Liver (tissue), 9 donors: Measurements from ENCODE around the gene FIG4. TPM values are rescaled to one million over a fixed set of nuclear protein-coding genes. Genes with fewer than 3 reads are reported as not detected.

Experiments used
- DNase-seq: peaks from one replicate; pipeline ENCODE4 v3.0.0-alpha.2; 2017; ENCODE audit warnings: low spot score
- H3K27ac ChIP-seq, 2 donors: one replicate each; pipeline ENCODE4 v1.7.0; 2013; ENCODE audit warnings: inconsistent platforms in 2 of 2, low read length in 2 of 2, control low read depth in 1 of 2, low read depth in 1 of 2, mild to moderate bottlenecking in 1 of 2
- H3K27me3 ChIP-seq, 4 donors: one replicate each; pipeline versions ENCODE4 v1.6.1 to v1.7.0; 2013; ENCODE audit warnings: low read length in 3 of 4, inconsistent platforms in 1 of 4, mild to moderate bottlenecking in 1 of 4, moderate library complexity in 1 of 4; ENCODE audit not compliant: control insufficient read depth in 4 of 4, insufficient read depth in 4 of 4
- H3K36me3 ChIP-seq, 4 donors: one replicate each; pipeline versions ENCODE4 v1.6.1 to v1.7.0; 2013; ENCODE audit warnings: low read length in 3 of 4, mild to moderate bottlenecking in 3 of 4, low read depth in 1 of 4, moderate library complexity in 1 of 4; ENCODE audit not compliant: control insufficient read depth in 4 of 4, insufficient read depth in 3 of 4
- H3K4me1 ChIP-seq, 4 donors: one replicate each; pipeline versions ENCODE4 v1.6.1 to v1.7.0; 2013; ENCODE audit warnings: low read length in 3 of 4, mild to moderate bottlenecking in 3 of 4, moderate library complexity in 1 of 4; ENCODE audit not compliant: control insufficient read depth in 4 of 4, insufficient read depth in 4 of 4
- H3K4me3 ChIP-seq, 3 donors: one replicate each; pipeline versions ENCODE4 v1.6.1 to v1.7.0; 2013; ENCODE audit warnings: low read length in 3 of 3, control low read depth in 1 of 3, low read depth in 1 of 3, mild to moderate bottlenecking in 1 of 3
- H3K9ac ChIP-seq, 2 donors: one replicate each; pipeline ENCODE4 v1.7.0; 2013; ENCODE audit warnings: low read length in 2 of 2, mild to moderate bottlenecking in 2 of 2, moderate library complexity in 2 of 2, control low read depth in 1 of 2, low read depth in 1 of 2
- H3K9me3 ChIP-seq, 4 donors: one replicate each; pipeline versions ENCODE4 v1.6.1 to v1.7.0; 2013; ENCODE audit warnings: low read length in 3 of 4; ENCODE audit not compliant: control insufficient read depth in 4 of 4
- CTCF ChIP-seq: fragments of 150-350 bp; IDR thresholded peaks from 2 replicates; pipeline ENCODE4 v1.5.1; 2017; ENCODE audit warnings: improper control_type of control experiment, low read depth, low read length; ENCODE audit not compliant: missing input control
- FOXA1 ChIP-seq: IDR thresholded peaks from 2 replicates; pipeline ENCODE4 v1.6.1; 2016; ENCODE audit warnings: antibody characterized with exemption
- FOXA2 ChIP-seq: IDR thresholded peaks from 2 replicates; pipeline ENCODE4 v1.6.1; 2016; ENCODE audit warnings: antibody characterized with exemption
- GABPA ChIP-seq, 2 donors: IDR thresholded peaks in 1 of 2; conservative IDR thresholded peaks in 1 of 2; 2 replicates each; pipeline ENCODE4 v1.6.1; 2016; ENCODE audit warnings: antibody characterized with exemption in 2 of 2, mild to moderate bottlenecking in 1 of 2, moderate library complexity in 1 of 2
- HNF4A ChIP-seq, 2 donors: conservative IDR thresholded peaks; 2 replicates each; pipeline ENCODE4 v1.6.1; 2016; ENCODE audit warnings: antibody characterized with exemption in 2 of 2, mild to moderate bottlenecking in 2 of 2
- JUND ChIP-seq, 2 donors: IDR thresholded peaks; 2 replicates each; pipeline ENCODE4 v1.6.1; 2016; ENCODE audit warnings: antibody characterized with exemption in 2 of 2
- MAX ChIP-seq: IDR thresholded peaks from 2 replicates; pipeline ENCODE4 v1.6.1; 2016; ENCODE audit warnings: antibody characterized with exemption
- NR2F2 ChIP-seq: IDR thresholded peaks from 2 replicates; pipeline ENCODE4 v1.6.1; 2016; ENCODE audit warnings: antibody characterized with exemption
- RAD21 ChIP-seq, 2 donors: IDR thresholded peaks; 2 replicates each; pipeline ENCODE4 v1.6.1; 2016; ENCODE audit warnings: antibody characterized with exemption in 2 of 2, mild to moderate bottlenecking in 2 of 2
- REST ChIP-seq: IDR thresholded peaks from 2 replicates; pipeline ENCODE4 v1.6.1; 2016; ENCODE audit warnings: antibody characterized with exemption, mild to moderate bottlenecking
- RXRA ChIP-seq, 2 donors: IDR thresholded peaks; 2 replicates each; pipeline ENCODE4 v1.6.1; 2017 to 2018; ENCODE audit warnings: antibody characterized with exemption in 2 of 2, mild to moderate bottlenecking in 1 of 2
- SP1 ChIP-seq: IDR thresholded peaks from 2 replicates; pipeline ENCODE4 v1.6.1; 2018; ENCODE audit warnings: antibody characterized with exemption, mild to moderate bottlenecking
- TAF1 ChIP-seq: conservative IDR thresholded peaks from 2 replicates; pipeline ENCODE4 v1.6.1; 2016; ENCODE audit warnings: antibody characterized with exemption, mild to moderate bottlenecking
- YY1 ChIP-seq: IDR thresholded peaks from 2 replicates; pipeline ENCODE4 v1.6.1; 2016; ENCODE audit warnings: antibody characterized with exemption, mild to moderate bottlenecking
- ZBTB33 ChIP-seq: IDR thresholded peaks from 2 replicates; pipeline ENCODE4 v1.6.1; 2016; ENCODE audit warnings: antibody characterized with exemption
- whole genome bisulfite sequencing: extraction: QIAGEN DNeasy Blood & Tissue Kit; methylation state at CpG from one replicate; pipeline ENCODE4 v1.1.7; 2013; 5-methylcytosine and 5-hydroxymethylcytosine counted together
- polyA plus RNA-seq, 2 donors: library from polyadenylated mRNA; stranded (reverse) in 1 of 2; unstranded in 1 of 2; fragments of 200-250 nt in 1 of 2; fragments of >200 nt in 1 of 2; fragmentation: Nextera tagmentation in 1 of 2; extraction: Ambion mirVana in 1 of 2; gene quantifications; one replicate each; pipeline versions ENCODE4 v1.2.1 to v1.2.3, GENCODE V29; 2013 to 2015
- total RNA-seq, 2 donors: library from RNA; depleted of rRNA; stranded (reverse); fragments of >200 nt; gene quantifications; one replicate each; pipeline ENCODE4 v1.2.3, GENCODE V29; 2014
- donor health status: healthy.
- donor health status: healthy.
- donor health status: healthy.
- donor health status: healthy.
- donor health status: healthy.

The FIG4 gene
- total RNA-seq, result 1 to 10 TPM; 5.4 to 8.7 TPM
- polyA plus RNA-seq, result 1 to 10 TPM; 3.4 to 3.8 TPM

GRCh38 chr6:109690737-109691621, at the start of gene FIG4, which contains the start of gene AK9:
Gene FIG4, plus strand, starts transcription at chr6:109691296. Its CDS starts 140 bp downstream, at chr6:109691436.
Gene AK9, minus strand, starts transcription at chr6:109691202. Its CDS starts 15,457 bp downstream, at chr6:109675745.
- H3K9ac ChIP-seq, result peak within 1 kb of the TSS; percentile 69 to 93
- peaks cover 0 to 4% (median 0%) of the 10 kb centered on the region in 4 donors for H3K36me3 ChIP-seq
- peak within 1 kb of the TSS; percentile 83 to 90 for H3K27ac ChIP-seq
- H3K9me3 ChIP-seq, result no peaks in the 10 kb centered on the region
- peak; percentile 91 for DNase-seq
- TF ChIP-seq CTCF (no peak), NR2F2 (peak; percentile 37), SP1 (peak; percentile 65), HNF4A (conservative IDR thresholded peaks at IDR 0.05) (peak; percentile 17 to 25), FOXA2 (no peak), YY1 (peak; percentile 98), TAF1 (peak; percentile 69), RAD21 (IDR thresholded peaks at IDR 0.05) (peak in 1 of 2 donors; percentile 42), ZBTB33 (no peak), FOXA1 (no peak), REST (peak; percentile 48), GABPA (IDR thresholded peaks at IDR 0.05 in 1 of 2, conservative IDR thresholded peaks at IDR 0.05 in 1 of 2) (peak in 1 of 2 donors; percentile 77), RXRA (IDR thresholded peaks at IDR 0.05) (peak; percentile 44 to 50), MAX (peak; percentile 53), JUND (IDR thresholded peaks at IDR 0.05) (no peak)
- under 1% methylated on average over 47 of the region's 47 CpGs for WGBS
- no peaks in the 10 kb centered on the region for H3K27me3 ChIP-seq
- H3K4me3 ChIP-seq, result peak within 1 kb of the TSS; percentile 82 to 99 (median 98)
- peaks cover 0 to 14% (median 13%) of the 10 kb centered on the region in 4 donors for H3K4me1 ChIP-seq
